ENCODE data around the gene KCNJ12. TPM values are rescaled to one million over a fixed set of nuclear protein-coding genes. Genes with fewer than 3 reads are reported as not detected.

KCNJ12 gene
- polyA plus RNA-seq, 2 of the 4 experiments (the other 2 are of a cell fraction): 0.34 to 0.44 TPM

- TF ChIP-seq NFE2L2 (conservative IDR thresholded peaks at IDR 0.05; ENCODE audit: low read length): no peak
- no peak for TF ChIP-seq MYC (IDR thresholded peaks at IDR 0.05; ENCODE audit: borderline replicate concordance, low read length)
- TF ChIP-seq FOSL2 (IDR thresholded peaks at IDR 0.05): no peak
- TF ChIP-seq FOSL2 (CRISPR knock-in tag; IDR thresholded peaks at IDR 0.05): no peak
- no peak for TF ChIP-seq HDAC2 (IDR thresholded peaks at IDR 0.05)
- TF ChIP-seq MAX (IDR thresholded peaks at IDR 0.05): no peak
- no peak for TF ChIP-seq GATA3 (IDR thresholded peaks at IDR 0.05; ENCODE audit: borderline replicate concordance)
- no peak for TF ChIP-seq PBX3 (IDR thresholded peaks at IDR 0.05)
- no peak for TF ChIP-seq JUNB (IDR thresholded peaks at IDR 0.05)
- TF ChIP-seq RAD21 (conservative IDR thresholded peaks at IDR 0.05 in 1 of 2, IDR thresholded peaks at IDR 0.05 in 1 of 2): no peak
- no peak for TF ChIP-seq ELK1 (IDR thresholded peaks at IDR 0.05; ENCODE audit: low read depth, low read length)
- TF ChIP-seq BCL3 (IDR thresholded peaks at IDR 0.05): no peak
Measured at GRCh38 chr17:21389394-21389793, 13.2 kb downstream of the KCNJ12 start (continued).

- no peak for ATAC-seq
Measured at GRCh38 chr17:21390294-21390693, 14.1 kb downstream of the KCNJ12 start.

More at GRCh38 chr17:21390294-21390693, 14.1 kb downstream of the KCNJ12 start:
- H3K4me1 ChIP-seq: peaks cover 3% of the 10 kb centered on the region; the same call in 2 of the 3 replicates
- no peaks in the 10 kb centered on the region for H3K9me3 ChIP-seq
- FAIRE-seq (no peak), DNase-seq (ENCODE audit: low read depth in 1 of 2, low spot score in 1 of 2) (no peak)
- 83% methylated on average over 9 of the region's 9 CpGs for WGBS (ENCODE audit: missing lambda C conversion rate)
- no peak overlapping the region for H3K4me3 ChIP-seq
- ChIA-PET POLR2A (no interaction called here), CTCF (interaction anchor here (1.5 to 2.0 kb wide), 3 partner anchors 12 to 123 kb away, joined by 4 to 6 read pairs (median 4); no protein-coding TSS in a partner anchor)
- no peak overlapping the region for H3K27ac ChIP-seq
- TF ChIP-seq FOXS1 (CRISPR knock-in tag; IDR thresholded peaks at IDR 0.05): no peak
- no peak for TF ChIP-seq MAFK (IDR thresholded peaks at IDR 0.05; ENCODE audit: partially characterized antibody)
- TF ChIP-seq HOXB13 (CRISPR knock-in tag; IDR thresholded peaks at IDR 0.05; ENCODE audit: low read depth): no peak
- no peak for TF ChIP-seq ESRRA (IDR thresholded peaks at IDR 0.05; ENCODE audit: borderline replicate concordance, low read length)
- no peak for TF ChIP-seq KDM5A (IDR thresholded peaks at IDR 0.05)
- TF ChIP-seq POLR2AphosphoS2 (conservative IDR thresholded peaks at IDR 0.05; ENCODE audit: low read length): no peak
- no peak for TF ChIP-seq REST (IDR thresholded peaks at IDR 0.05)
- TF ChIP-seq HEYL (CRISPR knock-in tag; IDR thresholded peaks at IDR 0.05): no peak
- TF ChIP-seq ELK1 (IDR thresholded peaks at IDR 0.05; ENCODE audit: low read depth, low read length): no peak
- H3K4me2 ChIP-seq: no peak overlapping the region

Data from A549 (cell line).